Measurements from ENCODE around the gene MCF2. TPM values are rescaled to one million over a fixed set of nuclear protein-coding genes. Genes with fewer than 3 reads are reported as not detected.

Gene MCF2
- total RNA-seq, 1 experiment from 2014 or later = 0.39 TPM

DNA sequence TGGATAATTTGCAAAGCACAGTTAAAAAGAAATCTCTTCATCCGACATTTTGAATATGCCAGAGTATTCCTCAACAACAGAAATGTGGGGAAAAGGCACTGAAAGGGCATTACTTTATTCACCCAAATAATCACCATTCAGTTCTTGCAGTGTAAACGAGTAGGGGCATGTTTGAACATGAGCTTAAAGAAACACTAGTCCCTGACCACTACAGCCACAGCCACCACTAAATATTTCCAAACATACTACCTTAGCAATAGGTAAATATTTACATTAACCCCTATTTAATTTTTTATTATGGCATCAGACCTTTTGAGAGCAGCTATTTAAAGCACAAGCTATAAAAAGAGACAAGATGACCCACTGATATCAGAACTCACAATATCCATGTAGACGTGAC is 27.6 kb downstream of the MCF2 start:
- Histone ChIP-seq H4K8ac (replicated peaks; ENCODE audit: insufficient read length, low read depth, low read length) (no peak overlapping the region), H3K56ac (ENCODE audit: insufficient read length, low read depth, low read length) (no peak overlapping the region)

More for the DNA sequence above, 27.6 kb downstream of the MCF2 start:
- Histone ChIP-seq H3K9me3 (ENCODE audit: control insufficient read depth, low read depth, low read length) (no peaks in the 10 kb centered on the region), H2BK15ac (ENCODE audit: low read depth, low read length) (no peak overlapping the region), H2BK20ac (ENCODE audit: low read depth, low read length, poor library complexity, severe bottlenecking) (no peak overlapping the region), H3K14ac (ENCODE audit: insufficient read depth, low read length) (no peak overlapping the region), H3K4me1 (ENCODE audit: insufficient read depth, low read length) (no peaks in the 10 kb centered on the region), H3K27ac (ENCODE audit: insufficient read length, low read depth, low read length) (no peak overlapping the region), H3K4ac (ENCODE audit: low read depth, low read length) (no peak overlapping the region), H3K79me2 (ENCODE audit: insufficient read depth, low read length) (no peaks in the 10 kb centered on the region), H3T11ph (ENCODE audit: low read length) (no peak overlapping the region), H3K23ac (ENCODE audit: insufficient read length, low read depth, low read length) (no peak overlapping the region), H3K27me3 (ENCODE audit: insufficient read depth, low read length) (no peaks in the 10 kb centered on the region), H2AK5ac (ENCODE audit: insufficient read length, low read length) (no peak overlapping the region), H3K23me2 (ENCODE audit: insufficient read length, low read depth, low read length, poor library complexity, severe bottlenecking) (no peaks in the 10 kb centered on the region), H3K18ac (ENCODE audit: insufficient read length, low read depth, low read length) (no peak overlapping the region), H2BK12ac (ENCODE audit: insufficient read length, low read depth, low read length) (no peak overlapping the region), H2BK120ac (ENCODE audit: low read depth, low read length, poor library complexity, severe bottlenecking) (no peak overlapping the region), H3K79me1 (ENCODE audit: insufficient read depth, low read depth, low read length, poor library complexity, severe bottlenecking) (no peaks in the 10 kb centered on the region), H2AFZ (ENCODE audit: low read length) (no peak overlapping the region), H3K9ac (ENCODE audit: extremely low read depth, insufficient read length, low read length) (no peak overlapping the region), H4K20me1 (ENCODE audit: control insufficient read depth, insufficient read depth, insufficient read length) (no peaks in the 10 kb centered on the region), H4K91ac (ENCODE audit: insufficient read length, low read depth, low read length) (no peak overlapping the region), H4K5ac (ENCODE audit: insufficient read length, low read depth, low read length) (no peak overlapping the region), H3K4me2 (ENCODE audit: insufficient read depth, insufficient read length, low read length) (no peak overlapping the region), H2BK5ac (ENCODE audit: insufficient read length, low read length) (no peak overlapping the region)
- peaks cover 3 to 17% (median 8%) of the 10 kb centered on the region in 3 experiments; a peak in 6 of 7 replicates for H3K36me3 Mint-ChIP-seq (ENCODE audit: insufficient read depth in 1 of 3, low read depth in 3 of 3)
- H3K4me1 Mint-ChIP-seq = no peaks in the 10 kb centered on the region
- no CpG with 5 or more reads among the region's 3 CpGs for WGBS (ENCODE audit: extremely low coverage, insufficient read length, low lambda C conversion rate)
- DNase-seq = no peak
- H3K4me3 Mint-ChIP-seq = no peak overlapping the region
- TF ChIP-seq CTCF (conservative IDR thresholded peaks at IDR 0.05) = no peak
- H3K27ac Mint-ChIP-seq = no peak overlapping the region
- H3K27me3 Mint-ChIP-seq (ENCODE audit: low read depth) = no peaks in the 10 kb centered on the region; the same call in 1 of the 2 replicates
- peaks cover 17 to 40% of the 10 kb centered on the region in 2 experiments for H3K9me3 Mint-ChIP-seq
